Caco-2 (cell line): ENCODE data around the gene EIF2B1. TPM values are rescaled to one million over a fixed set of nuclear protein-coding genes. Genes with fewer than 3 reads are reported as not detected.

ENCODE experiments used
- BruUV-seq: library from RNA; stranded (reverse); fragments of 400-500 nt; replicated peaks from 2 replicates; lab custom pipeline; 2021; lab: Mats Ljungman, UMichigan
- CTCF ChIA-PET: fragments of 300-600 bp; sonication (Branson Sonifier 250); formaldehyde crosslinking; loops from one replicate; lab custom pipeline; 2022; ENCODE audit warnings: antibody characterized with exemption; lab: Charles Lee
- POLR2A ChIA-PET: fragments of 300-600 bp; sonication (Branson Sonifier 250); formaldehyde crosslinking; loops from one replicate; lab custom pipeline; 2022; ENCODE audit warnings: antibody characterized with exemption; lab: Charles Lee
- DNase-seq, 2 experiments: peaks; one replicate each; pipeline versions ENCODE4 v3.0.0 to v3.0.0-alpha.2; 2020 to 2022
- H3K27me3 ChIP-seq: replicated peaks from 2 replicates; pipeline ENCODE4 v1.6.0; 2011; ENCODE audit warnings: low read length; ENCODE audit not compliant: control insufficient read depth, insufficient read depth
- H3K36me3 ChIP-seq: 2 replicates; pipeline ENCODE4 v1.5.1; 2011; ENCODE audit warnings: low read length; ENCODE audit not compliant: control insufficient read depth, insufficient read depth
- H3K4me1 ChIP-seq: fragments of 250-450 bp; sonication (Bioruptor Pico); 2 replicates; pipeline ENCODE4 v1.5.1; 2020; ENCODE audit warnings: mild to moderate bottlenecking
- H3K4me3 ChIP-seq: 2 replicates; pipeline ENCODE4 v1.5.1; 2011; ENCODE audit warnings: low read depth, mild to moderate bottlenecking, control low read depth, low read length
- H3K9me3 ChIP-seq: fragments of 250-450 bp; sonication (Bioruptor Pico); 2 replicates; pipeline ENCODE4 v1.5.1; 2020; ENCODE audit warnings: mild to moderate bottlenecking, moderate library complexity
- H3K27ac Mint-ChIP-seq: one replicate; pipeline ENCODE4 v1.8.0; 2022; ENCODE audit warnings: mixed read lengths; ENCODE audit not compliant: unreplicated experiment
- H3K27me3 Mint-ChIP-seq: one replicate; pipeline ENCODE4 v1.8.0; 2022; ENCODE audit warnings: mixed read lengths; ENCODE audit not compliant: insufficient read depth, unreplicated experiment
- H3K36me3 Mint-ChIP-seq: one replicate; pipeline ENCODE4 v1.8.0; 2022; ENCODE audit warnings: mild to moderate bottlenecking, mixed read lengths; ENCODE audit not compliant: insufficient read depth, unreplicated experiment
- H3K4me1 Mint-ChIP-seq: one replicate; pipeline ENCODE4 v1.8.0; 2022; ENCODE audit warnings: low read depth, mixed read lengths; ENCODE audit not compliant: unreplicated experiment
- H3K4me3 Mint-ChIP-seq: one replicate; pipeline ENCODE4 v1.8.0; 2022; ENCODE audit warnings: mild to moderate bottlenecking, moderate library complexity, mixed read lengths; ENCODE audit not compliant: unreplicated experiment
- H3K9me3 Mint-ChIP-seq: one replicate; pipeline ENCODE4 v1.8.0; 2022; ENCODE audit warnings: mixed read lengths; ENCODE audit not compliant: unreplicated experiment
- CTCF ChIP-seq, 2 experiments: fragments of 200-600 bp in 1 of 2; IDR thresholded peaks; 1 replicate in 1 of 2; 2 replicates in 1 of 2; pipeline versions ENCODE4 v1.5.1 to v1.8.0; 2011 to 2022; ENCODE audit warnings: antibody characterized with exemption in 1 of 2, control low read depth in 1 of 2, inconsistent platforms in 1 of 2, low read depth in 1 of 2, low read length in 1 of 2, mild to moderate bottlenecking in 1 of 2, moderate library complexity in 1 of 2; ENCODE audit not compliant: insufficient read depth in 1 of 2, severe bottlenecking in 1 of 2, unreplicated experiment in 1 of 2
- intact Hi-C: fragments of 100-400 bp; cut with micrococcal nuclease; formaldehyde crosslinking; loops from one replicate; pipeline ENCODE4 v1.10.0; 2022; ENCODE audit not compliant: unreplicated experiment
- total RNA-seq: library from RNA; stranded (reverse); gene quantifications from 2 replicates; pipeline ENCODE4 v1.2.3, GENCODE V29; 2022

Gene EIF2B1
- total RNA-seq, 1 experiment from 2014 or later: 62.1 TPM

- peaks cover 4% of the 10 kb centered on the region for H3K36me3 ChIP-seq
- H3K4me3 Mint-ChIP-seq: peak overlapping the region; percentile 85
- H3K4me1 ChIP-seq: peaks cover 4% of the 10 kb centered on the region; the same call in 1 of the 2 replicates
- H3K36me3 Mint-ChIP-seq: peaks cover 79% of the 10 kb centered on the region
- no peaks in the 10 kb centered on the region for H3K9me3 Mint-ChIP-seq
- H3K27me3 Mint-ChIP-seq: no peaks in the 10 kb centered on the region
- H3K9me3 ChIP-seq: no peaks in the 10 kb centered on the region
- TF ChIP-seq CTCF (IDR thresholded peaks at IDR 0.05; ENCODE audit: insufficient read depth in 1 of 2, low read depth in 1 of 2, low read length in 1 of 2, severe bottlenecking in 1 of 2, unreplicated experiment in 1 of 2): no peak
- BruUV-seq: TSS peak; percentile 52
- ChIA-PET CTCF (interaction anchor here (0.7 to 1.0 kb wide), 2 partner anchors 70 to 80 kb away, joined by 3 to 4 read pairs; no protein-coding TSS in a partner anchor), POLR2A (interaction anchor here (0.6 to 1.4 kb wide), 3 partner anchors 49 to 238 kb away, joined by 3 to 6 read pairs (median 6); no protein-coding TSS in a partner anchor)
- peaks cover 16% of the 10 kb centered on the region for H3K4me1 Mint-ChIP-seq
- peak in 1 of 2 experiments; percentile 22 for DNase-seq
- H3K27me3 ChIP-seq: no peaks in the 10 kb centered on the region
- intact Hi-C loops: loop anchor here (1.0 kb wide), 1 partner anchor 31 kb away; the partner anchor contains the start of genes EIF2B1 and GTF2H3
- H3K27ac Mint-ChIP-seq: peak overlapping the region; percentile 94
- H3K4me3 ChIP-seq: peak overlapping the region; percentile 98
Observed at GRCh38 chr12:123602651-123603195, 30.8 kb downstream of the EIF2B1 start.

- peaks cover 16% of the 10 kb centered on the region for H3K4me1 Mint-ChIP-seq
- peak; percentile 39 to 43 for TF ChIP-seq CTCF (IDR thresholded peaks at IDR 0.05; ENCODE audit: insufficient read depth in 1 of 2, low read depth in 1 of 2, low read length in 1 of 2, severe bottlenecking in 1 of 2, unreplicated experiment in 1 of 2)
- intact Hi-C loops: loop anchor here (1.0 kb wide), 1 partner anchor 31 kb away; the partner anchor contains the start of genes EIF2B1 and GTF2H3
- H3K36me3 Mint-ChIP-seq: peaks cover 79% of the 10 kb centered on the region
- no peaks in the 10 kb centered on the region for H3K27me3 ChIP-seq
- H3K9me3 Mint-ChIP-seq: no peaks in the 10 kb centered on the region
- H3K27me3 Mint-ChIP-seq: no peaks in the 10 kb centered on the region
- H3K4me3 Mint-ChIP-seq: peak within 1 kb of the TSS; percentile 85
- ChIA-PET CTCF (interaction anchor here (0.5 to 1.0 kb wide), 4 partner anchors 22 to 107 kb away, joined by 3 to 4 read pairs (median 3); no protein-coding TSS in a partner anchor), POLR2A (interaction anchor here (0.6 to 1.4 kb wide), 4 partner anchors 50 to 481 kb away, joined by 3 to 6 read pairs (median 3); no protein-coding TSS in a partner anchor)
- BruUV-seq: TSS peak; percentile 76
- DNase-seq: peak; percentile 82 to 87
- H3K27ac Mint-ChIP-seq: peak within 1 kb of the TSS; percentile 94
- peak within 1 kb of the TSS; percentile 98 for H3K4me3 ChIP-seq
- no peaks in the 10 kb centered on the region for H3K9me3 ChIP-seq
- peaks cover 4% of the 10 kb centered on the region; the same call in 1 of the 2 replicates for H3K4me1 ChIP-seq
- H3K36me3 ChIP-seq: peaks cover under 1% of the 10 kb centered on the region
Observed at GRCh38 chr12:123601602-123602489, 31.6 kb downstream of the EIF2B1 start, which contains the start of gene DDX55. TSS of gene DDX55 (plus strand) at chr12:123602099. CDS start at chr12:123602149, 50 bp downstream.

GRCh38 chr12:123599721-123600120, 33.8 kb downstream of the EIF2B1 start:
- ChIA-PET POLR2A (no interaction called here), CTCF (no interaction called here)
- Mint-ChIP-seq H3K36me3 (peaks cover 77% of the 10 kb centered on the region), H3K4me1 (peaks cover 16% of the 10 kb centered on the region), H3K4me3 (no peak overlapping the region), H3K27ac (no peak overlapping the region), H3K27me3 (no peaks in the 10 kb centered on the region), H3K9me3 (no peaks in the 10 kb centered on the region)
- TF ChIP-seq CTCF (IDR thresholded peaks at IDR 0.05; ENCODE audit: insufficient read depth in 1 of 2, low read depth in 1 of 2, low read length in 1 of 2, severe bottlenecking in 1 of 2, unreplicated experiment in 1 of 2): no peak
- H3K4me3 ChIP-seq: no peak overlapping the region
- H3K27me3 ChIP-seq: no peaks in the 10 kb centered on the region
- H3K36me3 ChIP-seq: no peaks in the 10 kb centered on the region
- H3K9me3 ChIP-seq: no peaks in the 10 kb centered on the region
- BruUV-seq: no TSS peak
- intact Hi-C loops: no loop called here
- DNase-seq: no peak
- H3K4me1 ChIP-seq: peaks cover 4% of the 10 kb centered on the region; the same call in 1 of the 2 replicates
